Hematopoietic multipotent progenitor cell treated with erythropoietin and hydrocortisone succinate and interleukin-3 and kit ligand, for 4 days (in vitro differentiated cells): ENCODE data around the gene TMBIM6.
"Not testable (repeated sequence)": the region's sequence is repeated elsewhere in the genome, so short reads cannot be mapped to it uniquely, and the experiment has no call there.

ENCODE experiments used
- DNase-seq: peaks from one replicate; pipeline ENCODE4 v3.0.0-alpha.2; 2015

Gene TMBIM6

GRCh38 chr12:49730568-49731101, 10.7 kb upstream of the TMBIM6 start:
- peak; percentile 16 for DNase-seq

- DNase-seq, result no peak
These were observed 7.9 kb upstream of the TMBIM6 start for GRCh38 chr12:49733219-49734017.

GRCh38 chr12:49734900-49735299, 6.5 kb upstream of the TMBIM6 start:
- DNase-seq, result not testable (repeated sequence)

GRCh38 chr12:49738721-49739120, 2.6 kb upstream of the TMBIM6 start:
- not testable (repeated sequence) for DNase-seq

GRCh38 chr12:49740277-49740676, 1.1 kb upstream of the TMBIM6 start:
- not testable (repeated sequence) for DNase-seq

- peak; percentile 96 for DNase-seq
These were observed 694 bp downstream of the TMBIM6 start for GRCh38 chr12:49741882-49742620.

- DNase-seq, result no peak
These were observed 3.1 kb downstream of the TMBIM6 start for GRCh38 chr12:49744363-49744885.

GRCh38 chr12:49748306-49748705, 6.9 kb downstream of the TMBIM6 start:
- no peak for DNase-seq

GRCh38 chr12:49748800-49749199, 7.4 kb downstream of the TMBIM6 start:
- DNase-seq, result no peak

GRCh38 chr12:49750027-49750995, 9.0 kb downstream of the TMBIM6 start:
- DNase-seq, result peak; percentile 58

- no peak for DNase-seq
These were observed 9.6 kb downstream of the TMBIM6 start for GRCh38 chr12:49750996-49751393.

- DNase-seq, result peak; percentile 51
These were observed 20.5 kb downstream of the TMBIM6 start for GRCh38 chr12:49761677-49762467.

GRCh38 chr12:49762468-49762847, 21.1 kb downstream of the TMBIM6 start:
- DNase-seq, result peak; percentile 26

GRCh38 chr12:49763006-49763591, 21.7 kb downstream of the TMBIM6 start:
- DNase-seq, result peak; percentile 86

- DNase-seq, result no peak
These were observed 22.8 kb downstream of the TMBIM6 start for GRCh38 chr12:49764126-49764525.

- no peak for DNase-seq
These were observed 24.7 kb downstream of the TMBIM6 start for GRCh38 chr12:49766115-49766455.

- DNase-seq, result no peak
These were observed 26.0 kb downstream of the TMBIM6 start for GRCh38 chr12:49767333-49767732.

- DNase-seq, result not testable (repeated sequence)
These were observed 31.7 kb downstream of the TMBIM6 start for GRCh38 chr12:49773102-49773501.

GRCh38 chr12:49776413-49776812, 35.1 kb downstream of the TMBIM6 start:
- DNase-seq, result peak; percentile 88

GRCh38 chr12:49776858-49777257, 35.5 kb downstream of the TMBIM6 start:
- DNase-seq, result no peak

GRCh38 chr12:49777341-49777740, 36.0 kb downstream of the TMBIM6 start:
- no peak for DNase-seq
